GM08714 (cell line): ENCODE data around the gene ARL16.

Source experiments
- H3K4me3 ChIP-seq: fragments of 200-500 bp; sonication (Bioruptor generic); 2 replicates; pipeline ENCODE4 v1.5.1; 2014; ENCODE audit warnings: mild to moderate bottlenecking, low read length, inconsistent platforms
- ZNF274 ChIP-seq: IDR thresholded peaks from 2 replicates; pipeline ENCODE4 v1.6.1; 2012; ENCODE audit warnings: mild to moderate bottlenecking, low read depth, low read length

Gene ARL16

GRCh38 chr17:81655378-81656117 lies 28.0 kb downstream of the ARL16 start:
- H3K4me3 ChIP-seq, result no peak overlapping the region
- TF ChIP-seq ZNF274, result no peak

- H3K4me3 ChIP-seq, result peak overlapping the region; percentile 17; the same call in 1 of the 2 replicates
- TF ChIP-seq ZNF274, result no peak
Observed at GRCh38 chr17:81652906-81653771, 30.5 kb downstream of the ARL16 start.

GRCh38 chr17:81651692-81652091 lies 31.9 kb downstream of the ARL16 start:
- H3K4me3 ChIP-seq, result no peak overlapping the region
- TF ChIP-seq ZNF274, result no peak

- no peak for TF ChIP-seq ZNF274
Observed at GRCh38 chr17:81650951-81651350, 32.6 kb downstream of the ARL16 start.

GRCh38 chr17:81648707-81649085 lies 34.9 kb downstream of the ARL16 start:
- no peak for TF ChIP-seq ZNF274
- H3K4me3 ChIP-seq, result no peak overlapping the region

More at GRCh38 chr17:81650951-81651350, 32.6 kb downstream of the ARL16 start:
- H3K4me3 ChIP-seq, result no peak overlapping the region

GRCh38 chr17:81648013-81648706 lies 35.4 kb downstream of the ARL16 start:
- TF ChIP-seq ZNF274, result no peak
- no peak overlapping the region for H3K4me3 ChIP-seq

- no peak overlapping the region for H3K4me3 ChIP-seq
- no peak for TF ChIP-seq ZNF274
Observed at GRCh38 chr17:81647640-81648012, 36.0 kb downstream of the ARL16 start.

GRCh38 chr17:81646869-81647600 lies 36.6 kb downstream of the ARL16 start:
- no peak overlapping the region for H3K4me3 ChIP-seq
- no peak for TF ChIP-seq ZNF274

- TF ChIP-seq ZNF274, result no peak
Observed at GRCh38 chr17:81644976-81645952, 38.3 kb downstream of the ARL16 start.

GRCh38 chr17:81644496-81644895 lies 39.1 kb downstream of the ARL16 start:
- no peak for TF ChIP-seq ZNF274
- H3K4me3 ChIP-seq, result no peak overlapping the region

More at GRCh38 chr17:81644976-81645952, 38.3 kb downstream of the ARL16 start:
- no peak overlapping the region for H3K4me3 ChIP-seq

- H3K4me3 ChIP-seq, result no peak overlapping the region
- TF ChIP-seq ZNF274, result no peak
Observed at GRCh38 chr17:81641825-81642489, 41.6 kb downstream of the ARL16 start.

GRCh38 chr17:81640011-81640410 lies 43.6 kb downstream of the ARL16 start:
- no peak overlapping the region for H3K4me3 ChIP-seq
- TF ChIP-seq ZNF274, result no peak
